PC-3 (cell line): ENCODE measurements around the gene KLF8. TPM values are rescaled to one million over a fixed set of nuclear protein-coding genes. Genes with fewer than 3 reads are reported as not detected.

Source experiments
- ATAC-seq: fragments of 200-7000 bp; cut with Tn5 transposase; 2 replicates; pipeline ENCODE4 v1.9.1; 2020; ENCODE audit warnings: mild to moderate bottlenecking, moderate library complexity
- BruUV-seq: library from RNA; stranded (reverse); fragments of 400-500 nt; replicated peaks from 2 replicates; lab custom pipeline; 2021; lab: Mats Ljungman, UMichigan
- CTCF ChIA-PET: fragments of 300-600 bp; sonication (Branson Sonifier 250); formaldehyde crosslinking; loops from one replicate; lab custom pipeline; 2022; ENCODE audit warnings: antibody characterized with exemption; lab: Charles Lee
- POLR2A ChIA-PET: fragments of 300-600 bp; sonication (Branson Sonifier 250); formaldehyde crosslinking; loops from one replicate; lab custom pipeline; 2022; ENCODE audit warnings: antibody characterized with exemption; ENCODE audit not compliant: unreplicated experiment; lab: Charles Lee
- DNase-seq: peaks from one replicate; pipeline ENCODE4 v3.0.0-alpha.2; 2015
- H2AFZ ChIP-seq: fragments of 300-600 bp; sonication (generic); 2 replicates; pipeline ENCODE4 v1.6.0; 2016; ENCODE audit warnings: antibody characterized with exemption, low read length
- H3F3A ChIP-seq: fragments of 300-600 bp; sonication (generic); one replicate; pipeline ENCODE4 v1.6.0; 2017; ENCODE audit warnings: antibody characterized with exemption, low read length, control low read depth, mild to moderate bottlenecking; ENCODE audit not compliant: unreplicated experiment
- H3K27ac ChIP-seq: fragments of 300-600 bp; sonication (generic); 2 replicates; pipeline ENCODE4 v1.5.1; 2016; ENCODE audit warnings: mild to moderate bottlenecking, low read length
- H3K27me3 ChIP-seq: fragments of 300-600 bp; sonication (generic); 2 replicates; pipeline ENCODE4 v1.6.1; 2016; ENCODE audit warnings: low read length, mixed read lengths
- H3K36me3 ChIP-seq: fragments of 300-600 bp; sonication (generic); 2 replicates; pipeline ENCODE4 v1.6.1; 2016; ENCODE audit warnings: low read depth, mixed run types, low read length, mixed read lengths
- H3K4me1 ChIP-seq: fragments of 300-600 bp; sonication (generic); 2 replicates; pipeline ENCODE4 v1.5.1; 2016; ENCODE audit warnings: low read length; ENCODE audit not compliant: insufficient read depth
- H3K4me2 ChIP-seq: fragments of 300-600 bp; sonication (generic); 2 replicates; pipeline ENCODE4 v1.6.0; 2016; ENCODE audit warnings: low read length
- H3K4me3 ChIP-seq: fragments of 300-600 bp; sonication (generic); 2 replicates; pipeline ENCODE4 v1.5.1; 2016; ENCODE audit warnings: mild to moderate bottlenecking, low read length, mixed read lengths
- H3K79me2 ChIP-seq: fragments of 300-600 bp; sonication (generic); 2 replicates; pipeline ENCODE4 v1.6.1; 2017; ENCODE audit warnings: low read length, mixed read lengths
- H3K9ac ChIP-seq: fragments of 300-600 bp; sonication (generic); 2 replicates; pipeline ENCODE4 v1.6.0; 2016; ENCODE audit warnings: mild to moderate bottlenecking, low read length
- H3K9me2 ChIP-seq: fragments of 300-600 bp; sonication (generic); replicated peaks from 2 replicates; pipeline ENCODE4 v1.6.1; 2016; ENCODE audit warnings: mixed run types, low read length, mixed read lengths
- H3K9me3 ChIP-seq: fragments of 300-600 bp; sonication (generic); 2 replicates; pipeline ENCODE4 v1.6.1; 2016; ENCODE audit warnings: low read length, mixed read lengths
- H4K20me1 ChIP-seq: fragments of 300-600 bp; sonication (generic); 2 replicates; pipeline ENCODE4 v1.6.1; 2016; ENCODE audit warnings: low read length, mixed read lengths
- CTCF ChIP-seq: fragments of 300-600 bp; sonication (generic); conservative IDR thresholded peaks from 2 replicates; pipeline ENCODE4 v1.5.1; 2017; ENCODE audit warnings: antibody characterized with exemption, low read depth, mild to moderate bottlenecking, low read length
- EZH2 ChIP-seq: fragments of 300-600 bp; sonication (generic); IDR thresholded peaks from one replicate; pipeline ENCODE4 v1.6.1; 2017; ENCODE audit warnings: antibody characterized with exemption, mild to moderate bottlenecking, low read length; ENCODE audit not compliant: unreplicated experiment
- EZH2phosphoT487 ChIP-seq: fragments of 300-600 bp; sonication (generic); IDR thresholded peaks from 2 replicates; pipeline ENCODE4 v1.6.1; 2018; ENCODE audit warnings: mild to moderate bottlenecking, antibody characterized with exemption, low read length, borderline replicate concordance
- intact Hi-C: fragments of 100-400 bp; cut with micrococcal nuclease; formaldehyde crosslinking; loops from 2 replicates; pipeline ENCODE4 v1.9.0; 2023
- total RNA-seq: library from RNA; depleted of rRNA; stranded (reverse); fragments of >200 nt; gene quantifications from 2 replicates; pipeline ENCODE4 v1.2.3, GENCODE V29; 2014

The KLF8 gene
- total RNA-seq, 1 experiment from 2014 or later = 0.04 TPM

GRCh38 chrX:56319165-56319564 lies 87.0 kb downstream of the KLF8 start:
- H3K27me3 ChIP-seq = no peaks in the 10 kb centered on the region
- intact Hi-C loops = no loop called here
- no peaks in the 10 kb centered on the region for H3K79me2 ChIP-seq
- CTCF ChIA-PET = no interaction called here
- POLR2A ChIA-PET = no interaction called here
- no peak for TF ChIP-seq EZH2
- no peak for TF ChIP-seq EZH2phosphoT487
- TF ChIP-seq CTCF = no peak
- no peaks in the 10 kb centered on the region for H3K9me2 ChIP-seq
- no peak overlapping the region for H3K4me2 ChIP-seq
- no peak overlapping the region for H2AFZ ChIP-seq
- H3K27ac ChIP-seq = no peak overlapping the region
- H3K9me3 ChIP-seq = no peaks in the 10 kb centered on the region
- DNase-seq (no peak), ATAC-seq (no peak)
- BruUV-seq = no TSS peak
- no peaks in the 10 kb centered on the region for H3K4me1 ChIP-seq
- H3K36me3 ChIP-seq = no peaks in the 10 kb centered on the region
- H3K4me3 ChIP-seq = no peak overlapping the region
- no peaks in the 10 kb centered on the region for H3F3A ChIP-seq
- no peak overlapping the region for H3K9ac ChIP-seq
- H4K20me1 ChIP-seq = no peaks in the 10 kb centered on the region
